Endodermal cell (in vitro differentiated cells): ENCODE results near the gene MTHFD1L. TPM values are rescaled to one million over a fixed set of nuclear protein-coding genes. Genes with fewer than 3 reads are reported as not detected.

ENCODE experiments used
- DNase-seq: peaks from one replicate; pipeline ENCODE4 v3.0.0-alpha.2; 2017
- H3K27ac ChIP-seq: 2 replicates; pipeline ENCODE4 v1.5.1; 2013; ENCODE audit warnings: mild to moderate bottlenecking, low read depth, low read length, moderate library complexity
- H3K27me3 ChIP-seq: 2 replicates; pipeline ENCODE4 v1.6.1; 2013; ENCODE audit warnings: mild to moderate bottlenecking, low read length, moderate library complexity; ENCODE audit not compliant: insufficient read depth, control insufficient read depth, poor library complexity, severe bottlenecking
- H3K36me3 ChIP-seq: 2 replicates; pipeline ENCODE4 v1.7.0; 2013; ENCODE audit warnings: mild to moderate bottlenecking, low read length, moderate library complexity; ENCODE audit not compliant: control insufficient read depth, insufficient read depth
- H3K4me1 ChIP-seq: one replicate; pipeline ENCODE4 v1.7.0; 2013; ENCODE audit warnings: low read length; ENCODE audit not compliant: control insufficient read depth, insufficient read depth
- H3K4me3 ChIP-seq: 2 replicates; pipeline ENCODE4 v1.5.1; 2013; ENCODE audit warnings: mild to moderate bottlenecking, low read length, moderate library complexity
- H3K9ac ChIP-seq: 2 replicates; pipeline ENCODE4 v1.6.1; 2013; ENCODE audit warnings: mild to moderate bottlenecking, low read length, moderate library complexity; ENCODE audit not compliant: poor library complexity, severe bottlenecking; ENCODE audit errors: extremely low read depth
- H3K9me3 ChIP-seq: 2 replicates; pipeline ENCODE4 v1.6.1; 2013; ENCODE audit warnings: mild to moderate bottlenecking, low read length, moderate library complexity; ENCODE audit not compliant: control insufficient read depth
- H3K27ac Mint-ChIP-seq: 2 replicates; pipeline ENCODE4 v1.8.0; 2020; ENCODE audit warnings: mixed read lengths
- H3K27me3 Mint-ChIP-seq: 2 replicates; pipeline ENCODE4 v1.8.0; 2021; ENCODE audit warnings: mild to moderate bottlenecking, mixed read lengths; ENCODE audit not compliant: insufficient read depth
- H3K36me3 Mint-ChIP-seq: 2 replicates; pipeline ENCODE4 v1.8.0; 2020; ENCODE audit warnings: low read depth, mixed read lengths
- H3K4me1 Mint-ChIP-seq: 2 replicates; pipeline ENCODE4 v1.8.0; 2020; ENCODE audit warnings: mixed read lengths
- H3K4me3 Mint-ChIP-seq: 2 replicates; pipeline ENCODE4 v1.8.0; 2020; ENCODE audit warnings: mild to moderate bottlenecking, moderate library complexity, mixed read lengths
- H3K9me3 Mint-ChIP-seq: 2 replicates; pipeline ENCODE4 v1.8.0; 2020; ENCODE audit warnings: mild to moderate bottlenecking, mixed read lengths
- WGBS, 2 experiments: methylation state at CpG; one replicate each; pipeline versions ENCODE4 v1.1.5 to v1.1.7; 2013; ENCODE audit warnings: missing lambda C conversion rate in 2 of 2, mixed read lengths in 1 of 2; ENCODE audit not compliant: insufficient coverage in 1 of 2, insufficient read length in 1 of 2; 5-methylcytosine and 5-hydroxymethylcytosine counted together
- total RNA-seq, 2 donors: library from RNA; stranded (reverse); fragmentation: NEBNext Ultra II Directional in 1 of 2; extraction: Animal tissue kit (Norgen Biotek cat#: 25700) in 1 of 2; gene quantifications; 2 replicates in 1 of 2; 3 replicates in 1 of 2; pipeline ENCODE4 v1.2.1, GENCODE V29; 2021
- TF ChIP-seq, protein P1 (sequence below): fragments of 200-600 bp; sonication (generic); conservative IDR thresholded peaks from 2 replicates; pipeline ENCODE4 v1.5.0; 2021; ENCODE audit warnings: antibody characterized with exemption, mild to moderate bottlenecking

Gene MTHFD1L
- total RNA-seq, 2 donors from 2014 or later = 70.2 to 72.6 TPM

DNA sequence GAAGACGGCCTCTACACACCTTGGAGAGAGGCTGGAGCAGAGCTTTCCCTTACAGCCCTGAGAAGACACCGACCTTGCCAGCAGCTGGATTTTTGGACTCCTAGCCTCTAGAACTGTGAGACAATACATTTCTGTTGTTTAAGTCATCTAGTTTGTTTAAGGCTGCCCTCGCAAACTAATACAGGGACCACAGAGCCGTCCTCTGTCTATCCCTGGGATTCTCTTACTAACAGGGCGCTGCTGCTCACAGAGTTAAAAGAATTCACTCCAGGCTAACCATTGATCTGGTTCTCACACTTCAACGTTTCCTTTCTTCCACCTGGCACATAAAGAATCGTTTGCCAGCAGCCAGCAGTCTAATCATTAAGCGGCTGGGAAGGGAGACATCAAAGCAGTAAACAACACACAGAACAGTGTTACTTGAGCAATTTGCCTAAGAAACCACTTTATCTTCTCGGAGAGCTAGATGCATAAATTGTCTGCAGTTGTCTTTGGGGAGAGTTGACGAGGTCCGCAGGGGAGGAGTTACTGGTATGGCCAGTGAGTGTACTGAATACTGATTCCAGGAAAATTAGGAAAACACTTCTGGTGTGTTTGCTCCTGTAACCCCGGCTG is 270.7 kb downstream of the MTHFD1L start:
- 73 to 75% methylated on average over 9 to 12 of the region's 12 CpGs for WGBS, 2 experiments
- H3K4me3 Mint-ChIP-seq = no peak overlapping the region
- peaks cover 17% of the 10 kb centered on the region for H3K9me3 Mint-ChIP-seq
- peak overlapping the region; percentile 78 for H3K27ac ChIP-seq
- peak overlapping the region; percentile 53 for H3K27ac Mint-ChIP-seq
- TF ChIP-seq, protein P1, sequence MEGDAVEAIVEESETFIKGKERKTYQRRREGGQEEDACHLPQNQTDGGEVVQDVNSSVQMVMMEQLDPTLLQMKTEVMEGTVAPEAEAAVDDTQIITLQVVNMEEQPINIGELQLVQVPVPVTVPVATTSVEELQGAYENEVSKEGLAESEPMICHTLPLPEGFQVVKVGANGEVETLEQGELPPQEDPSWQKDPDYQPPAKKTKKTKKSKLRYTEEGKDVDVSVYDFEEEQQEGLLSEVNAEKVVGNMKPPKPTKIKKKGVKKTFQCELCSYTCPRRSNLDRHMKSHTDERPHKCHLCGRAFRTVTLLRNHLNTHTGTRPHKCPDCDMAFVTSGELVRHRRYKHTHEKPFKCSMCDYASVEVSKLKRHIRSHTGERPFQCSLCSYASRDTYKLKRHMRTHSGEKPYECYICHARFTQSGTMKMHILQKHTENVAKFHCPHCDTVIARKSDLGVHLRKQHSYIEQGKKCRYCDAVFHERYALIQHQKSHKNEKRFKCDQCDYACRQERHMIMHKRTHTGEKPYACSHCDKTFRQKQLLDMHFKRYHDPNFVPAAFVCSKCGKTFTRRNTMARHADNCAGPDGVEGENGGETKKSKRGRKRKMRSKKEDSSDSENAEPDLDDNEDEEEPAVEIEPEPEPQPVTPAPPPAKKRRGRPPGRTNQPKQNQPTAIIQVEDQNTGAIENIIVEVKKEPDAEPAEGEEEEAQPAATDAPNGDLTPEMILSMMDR = no peak
- no peaks in the 10 kb centered on the region for H3K36me3 ChIP-seq
- no peak overlapping the region for H3K9ac ChIP-seq
- H3K27me3 Mint-ChIP-seq = no peaks in the 10 kb centered on the region
- no peak overlapping the region for H3K4me3 ChIP-seq
- peak; percentile 49 for DNase-seq
- no peaks in the 10 kb centered on the region for H3K4me1 ChIP-seq
- peaks cover 4% of the 10 kb centered on the region for H3K9me3 ChIP-seq
- H3K4me1 Mint-ChIP-seq = peaks cover 9% of the 10 kb centered on the region
- H3K27me3 ChIP-seq = no peaks in the 10 kb centered on the region
- H3K36me3 Mint-ChIP-seq = no peaks in the 10 kb centered on the region

DNA sequence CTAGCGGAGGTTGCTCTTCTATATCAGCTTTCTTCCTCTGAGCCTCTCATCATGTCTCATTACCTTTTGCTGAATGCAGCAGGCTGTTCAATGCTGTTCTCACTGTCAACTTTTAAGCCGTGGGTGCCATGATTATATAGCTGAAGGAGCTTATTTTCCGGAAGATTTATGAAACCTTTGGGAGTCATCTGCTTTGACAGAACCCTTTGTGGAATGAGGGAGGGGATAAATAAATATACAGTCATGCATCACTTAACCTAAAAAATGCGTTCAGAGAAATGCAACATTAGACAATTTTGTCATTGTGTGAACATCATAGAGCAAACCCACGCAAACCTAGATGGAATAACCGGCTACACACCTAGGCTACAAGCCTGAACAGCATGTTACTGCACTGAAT is 272.0 kb downstream of the MTHFD1L start:
- WGBS, 2 experiments = 95 to 96% methylated on average over 3 to 6 of the region's 6 CpGs
- H3K4me1 ChIP-seq = no peaks in the 10 kb centered on the region
- TF ChIP-seq, protein P1 = no peak
- Mint-ChIP-seq H3K4me1 (peaks cover 9% of the 10 kb centered on the region), H3K9me3 (peaks cover 15% of the 10 kb centered on the region), H3K27ac (no peak overlapping the region), H3K36me3 (no peaks in the 10 kb centered on the region), H3K4me3 (no peak overlapping the region), H3K27me3 (no peaks in the 10 kb centered on the region)
- no peak overlapping the region for H3K27ac ChIP-seq
- peaks cover 4% of the 10 kb centered on the region for H3K9me3 ChIP-seq
- DNase-seq = no peak
- no peak overlapping the region for H3K9ac ChIP-seq
- H3K36me3 ChIP-seq = no peaks in the 10 kb centered on the region
- no peak overlapping the region for H3K4me3 ChIP-seq
- no peaks in the 10 kb centered on the region for H3K27me3 ChIP-seq

DNA sequence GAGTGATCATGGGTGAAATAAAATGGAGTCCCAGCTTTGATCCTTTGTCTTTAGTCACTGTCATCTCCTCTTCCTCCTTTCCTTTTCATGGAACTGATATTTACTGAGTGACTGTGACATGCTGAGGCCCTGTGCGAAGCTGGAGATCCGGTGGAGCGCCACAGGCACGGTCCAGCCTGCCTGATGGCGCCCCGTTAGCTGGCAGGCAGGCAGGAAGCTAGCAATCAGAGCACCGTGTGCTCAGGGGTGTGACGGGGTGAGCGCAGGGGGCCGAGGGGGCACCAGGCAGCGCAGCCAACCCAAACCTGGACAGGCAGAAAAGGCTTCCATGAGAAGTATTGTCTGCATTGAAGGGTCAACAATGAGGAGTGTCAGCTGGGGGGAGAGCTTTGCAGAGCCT is 274.0 kb downstream of the MTHFD1L start:
- Histone ChIP-seq H3K27ac (peak overlapping the region; percentile 41), H3K9me3 (peaks cover 4% of the 10 kb centered on the region), H3K4me3 (no peak overlapping the region), H3K9ac (no peak overlapping the region), H3K27me3 (no peaks in the 10 kb centered on the region), H3K4me1 (no peaks in the 10 kb centered on the region), H3K36me3 (no peaks in the 10 kb centered on the region)
- no peak for DNase-seq
- peaks cover 1% of the 10 kb centered on the region for H3K27me3 Mint-ChIP-seq
- H3K4me1 Mint-ChIP-seq = peaks cover 9% of the 10 kb centered on the region
- H3K4me3 Mint-ChIP-seq = no peak overlapping the region
- TF ChIP-seq, protein P1 = no peak
- peaks cover 10% of the 10 kb centered on the region for H3K9me3 Mint-ChIP-seq
- no peaks in the 10 kb centered on the region for H3K36me3 Mint-ChIP-seq
- no peak overlapping the region for H3K27ac Mint-ChIP-seq
- 93 to 100% methylated on average over 1 to 11 of the region's 11 CpGs for WGBS, 2 experiments
